ENCODE results near the gene APOC3. TPM values are rescaled to one million over a fixed set of nuclear protein-coding genes. Genes with fewer than 3 reads are reported as not detected.
A peak's percentile ranks its signal among the peaks of the same experiment; 100 is the strongest.

APOC3 gene
- total RNA-seq, 1 experiment from 2014 or later, result 128 TPM

- H3K4me1 ChIP-seq, result peaks cover 46% of the 10 kb centered on the region
- no peak for TF ChIP-seq CTCF (IDR thresholded peaks at IDR 0.05; ENCODE audit: insufficient read depth in 1 of 2, low read depth in 1 of 2, low read length in 1 of 2, severe bottlenecking in 1 of 2, unreplicated experiment in 1 of 2)
- Mint-ChIP-seq H3K4me3 (ENCODE audit: unreplicated experiment) (no peak overlapping the region), H3K27ac (ENCODE audit: unreplicated experiment) (peak overlapping the region; percentile 71), H3K27me3 (ENCODE audit: insufficient read depth, unreplicated experiment) (no peaks in the 10 kb centered on the region), H3K4me1 (ENCODE audit: low read depth, unreplicated experiment) (peaks cover 37% of the 10 kb centered on the region), H3K36me3 (ENCODE audit: insufficient read depth, unreplicated experiment) (no peaks in the 10 kb centered on the region), H3K9me3 (ENCODE audit: unreplicated experiment) (no peaks in the 10 kb centered on the region)
- intact Hi-C loops (cut with micrococcal nuclease; ENCODE audit: unreplicated experiment), result no loop called here
- BruUV-seq (replicated peaks), result no TSS peak
- H3K36me3 ChIP-seq (ENCODE audit: control insufficient read depth, insufficient read depth, low read length), result no peaks in the 10 kb centered on the region
- ChIA-PET POLR2A (interaction anchor here (1.1 kb wide), 1 partner anchor 14 kb away, joined by 3 read pairs; no protein-coding TSS in a partner anchor), CTCF (interaction anchor here (0.6 to 1.7 kb wide), 3 partner anchors 13 to 31 kb away, joined by 5 to 8 read pairs (median 6); partner anchors contain the start of gene APOA5)
- no peaks in the 10 kb centered on the region for H3K27me3 ChIP-seq (replicated peaks; ENCODE audit: control insufficient read depth, insufficient read depth, low read length)
- no peak for DNase-seq
- H3K9me3 ChIP-seq, result no peaks in the 10 kb centered on the region
- H3K4me3 ChIP-seq (ENCODE audit: low read depth, low read length), result no peak overlapping the region
Observed at GRCh38 chr11:116822575-116822974, 7.1 kb upstream of the APOC3 start.

DNA sequence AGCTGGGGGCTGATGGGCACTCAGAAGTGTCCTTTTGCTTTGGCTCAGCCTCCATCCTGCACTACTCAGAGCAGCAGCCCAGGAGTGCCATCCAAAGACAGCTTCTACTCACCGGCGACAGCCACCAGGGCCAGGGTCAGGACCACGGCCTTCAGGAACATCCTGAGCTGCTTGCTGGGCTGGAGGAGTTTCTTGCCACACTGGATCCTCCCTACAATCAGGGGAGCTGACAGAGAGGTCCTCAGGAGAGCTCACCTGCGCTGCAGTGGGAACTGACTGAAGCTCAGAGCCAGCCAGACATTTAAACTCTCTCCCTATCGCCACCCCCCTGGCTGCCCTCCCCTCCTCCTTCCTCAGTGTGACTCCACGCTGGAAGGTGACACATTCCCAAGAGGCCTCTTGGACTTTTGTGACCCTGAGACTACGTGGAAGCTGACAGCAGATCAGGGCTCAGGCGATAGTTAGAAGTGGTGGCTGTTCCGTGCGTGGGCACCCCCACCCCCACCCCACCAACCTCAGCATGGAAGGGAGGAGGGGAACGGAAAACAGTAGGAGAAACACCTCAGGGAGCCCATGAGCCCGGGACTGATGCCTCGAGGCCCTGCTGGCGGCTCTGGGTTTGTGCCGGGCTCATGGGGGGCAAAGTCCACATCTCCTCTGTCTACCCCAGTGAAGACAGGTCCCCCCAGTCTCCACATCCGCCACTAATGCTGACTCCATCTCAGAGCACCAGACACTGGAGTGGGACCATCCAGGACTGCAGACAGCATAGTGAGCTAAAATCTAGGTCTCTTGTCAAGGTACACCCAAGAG, 6.5 kb upstream of the APOC3 start, which contains the start of gene APOA4:
TSS of gene APOA4 (minus strand) at position 274 of the 813 bp plus-strand sequence. CDS start at position 161, 113 bp downstream.
- Mint-ChIP-seq H3K27me3 (ENCODE audit: insufficient read depth, unreplicated experiment) (no peaks in the 10 kb centered on the region), H3K36me3 (ENCODE audit: insufficient read depth, unreplicated experiment) (no peaks in the 10 kb centered on the region), H3K4me3 (ENCODE audit: unreplicated experiment) (no peak within 1 kb of the TSS), H3K9me3 (ENCODE audit: unreplicated experiment) (no peaks in the 10 kb centered on the region), H3K27ac (ENCODE audit: unreplicated experiment) (peak within 1 kb of the TSS; percentile 71), H3K4me1 (ENCODE audit: low read depth, unreplicated experiment) (peaks cover 43% of the 10 kb centered on the region)
- Histone ChIP-seq H3K4me3 (ENCODE audit: low read depth, low read length) (no peak within 1 kb of the TSS), H3K36me3 (ENCODE audit: control insufficient read depth, insufficient read depth, low read length) (no peaks in the 10 kb centered on the region), H3K27me3 (replicated peaks; ENCODE audit: control insufficient read depth, insufficient read depth, low read length) (no peaks in the 10 kb centered on the region), H3K9me3 (no peaks in the 10 kb centered on the region), H3K4me1 (peaks cover 52% of the 10 kb centered on the region)
- DNase-seq, result no peak
- no TSS peak for BruUV-seq (replicated peaks)
- ChIA-PET POLR2A (interaction anchor here (0.6 to 1.1 kb wide), 2 partner anchors 15 to 283 kb away, joined by 3 to 6 read pairs; no protein-coding TSS in a partner anchor), CTCF (interaction anchor here (0.6 to 1.7 kb wide), 3 partner anchors 12 to 32 kb away, joined by 5 to 8 read pairs (median 6); partner anchors contain the start of gene APOA5)
- TF ChIP-seq CTCF (IDR thresholded peaks at IDR 0.05; ENCODE audit: insufficient read depth in 1 of 2, low read depth in 1 of 2, low read length in 1 of 2, severe bottlenecking in 1 of 2, unreplicated experiment in 1 of 2), result no peak
- intact Hi-C loops (cut with micrococcal nuclease; ENCODE audit: unreplicated experiment), result no loop called here

DNA sequence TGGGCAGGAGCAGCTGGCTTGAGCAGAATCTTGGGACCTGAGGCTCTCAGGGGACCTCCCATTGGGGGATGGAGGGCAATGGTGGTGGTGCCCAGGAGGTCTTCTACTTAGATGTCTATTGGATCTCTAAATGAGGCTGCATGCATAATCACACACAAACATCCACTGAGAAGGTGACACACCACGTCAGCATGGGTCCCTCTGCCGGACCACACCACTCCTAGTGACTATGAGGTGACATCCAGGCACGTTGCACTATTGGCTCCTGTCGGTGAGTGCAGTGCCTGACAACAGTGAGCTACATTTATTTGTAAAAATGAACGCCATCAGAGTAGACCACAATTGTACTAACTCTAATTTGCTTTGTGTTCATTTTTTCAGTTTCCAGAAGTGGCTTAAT, 4.3 kb upstream of the APOC3 start:
- DNase-seq, result no peak
- H3K4me3 ChIP-seq (ENCODE audit: low read depth, low read length), result no peak overlapping the region
- BruUV-seq (replicated peaks), result no TSS peak
- POLR2A ChIA-PET, result no interaction called here
- CTCF ChIA-PET, result interaction anchor here (0.6 to 2.9 kb wide), 3 partner anchors 35 to 313 kb away, joined by 3 to 15 read pairs (median 4); partner anchors contain the start of gene APOA5
- peaks cover 5% of the 10 kb centered on the region for H3K36me3 Mint-ChIP-seq (ENCODE audit: insufficient read depth, unreplicated experiment)
- no peak for TF ChIP-seq CTCF (IDR thresholded peaks at IDR 0.05; ENCODE audit: insufficient read depth in 1 of 2, low read depth in 1 of 2, low read length in 1 of 2, severe bottlenecking in 1 of 2, unreplicated experiment in 1 of 2)
- no peaks in the 10 kb centered on the region for H3K27me3 ChIP-seq (replicated peaks; ENCODE audit: control insufficient read depth, insufficient read depth, low read length)
- peaks cover 73% of the 10 kb centered on the region for H3K4me1 ChIP-seq
- no peaks in the 10 kb centered on the region for H3K36me3 ChIP-seq (ENCODE audit: control insufficient read depth, insufficient read depth, low read length)
- no peaks in the 10 kb centered on the region for H3K9me3 ChIP-seq
- H3K9me3 Mint-ChIP-seq (ENCODE audit: unreplicated experiment), result no peaks in the 10 kb centered on the region
- H3K4me3 Mint-ChIP-seq (ENCODE audit: unreplicated experiment), result no peak overlapping the region
- H3K4me1 Mint-ChIP-seq (ENCODE audit: low read depth, unreplicated experiment), result peaks cover 50% of the 10 kb centered on the region
- intact Hi-C loops (cut with micrococcal nuclease; ENCODE audit: unreplicated experiment), result no loop called here
- H3K27me3 Mint-ChIP-seq (ENCODE audit: insufficient read depth, unreplicated experiment), result no peaks in the 10 kb centered on the region
- H3K27ac Mint-ChIP-seq (ENCODE audit: unreplicated experiment), result no peak overlapping the region

Data from Caco-2 (cell line).